Activated CD8-positive, alpha-beta T cell treated with anti-CD3 and anti-CD28 coated beads for 36 hours (primary cell): ENCODE data around the gene ABR. TPM values are rescaled to one million over a fixed set of nuclear protein-coding genes. Genes with fewer than 3 reads are reported as not detected.

Experiments used
- ATAC-seq: fragments of 200-7000 bp; cut with Tn5 transposase; one replicate; pipeline ENCODE4 v1.10.0; 2021; ENCODE audit warnings: mild to moderate bottlenecking, moderate library complexity
- CTCF ChIA-PET: fragments of 350-600 bp; sonication (Branson Sonifier 250); formaldehyde crosslinking; loops from one replicate; lab custom pipeline; 2021; ENCODE audit warnings: antibody characterized with exemption; lab: Charles Lee
- POLR2A ChIA-PET: fragments of 350-600 bp; sonication (Branson Sonifier 250); formaldehyde crosslinking; loops from one replicate; lab custom pipeline; 2021; ENCODE audit warnings: antibody characterized with exemption; lab: Charles Lee
- DNase-seq: peaks from one replicate; pipeline ENCODE4 v3.0.0-alpha.2; 2020
- H3K27ac Mint-ChIP-seq: one replicate; pipeline ENCODE4 v1.8.0; 2021; ENCODE audit warnings: mild to moderate bottlenecking, mixed read lengths
- H3K27me3 Mint-ChIP-seq: one replicate; pipeline ENCODE4 v1.8.0; 2021; ENCODE audit warnings: mixed read lengths
- H3K36me3 Mint-ChIP-seq: one replicate; pipeline ENCODE4 v1.8.0; 2021; ENCODE audit warnings: low read depth, mixed read lengths
- H3K4me1 Mint-ChIP-seq: one replicate; pipeline ENCODE4 v1.8.0; 2021; ENCODE audit warnings: low read depth, mixed read lengths
- H3K4me3 Mint-ChIP-seq: one replicate; pipeline ENCODE4 v1.8.0; 2021; ENCODE audit warnings: mild to moderate bottlenecking, moderate library complexity, mixed read lengths
- H3K9me3 Mint-ChIP-seq: one replicate; pipeline ENCODE4 v1.8.0; 2021; ENCODE audit warnings: mixed read lengths
- CTCF ChIP-seq: fragments of 200-600 bp; IDR thresholded peaks from one replicate; pipeline ENCODE4 v1.8.0; 2022; ENCODE audit warnings: antibody characterized with exemption, mild to moderate bottlenecking
- intact Hi-C: fragments of 100-400 bp; cut with micrococcal nuclease; formaldehyde crosslinking; loops from one replicate; pipeline ENCODE4 v1.10.0; 2022
- total RNA-seq, 2 experiments: library from RNA; stranded (reverse); gene quantifications; one replicate each; pipeline ENCODE4 v1.2.3, GENCODE V29; 2021

Gene ABR
- total RNA-seq, 2 experiments from 2014 or later: 44.4 to 46.6 TPM

GRCh38 chr17:1171953-1172352, 7.8 kb downstream of the ABR start:
- Mint-ChIP-seq H3K4me1 (peaks cover 4% of the 10 kb centered on the region), H3K36me3 (no peaks in the 10 kb centered on the region), H3K4me3 (no peak overlapping the region), H3K27me3 (no peaks in the 10 kb centered on the region), H3K27ac (no peak overlapping the region), H3K9me3 (no peaks in the 10 kb centered on the region)
- DNase-seq: no peak
- intact Hi-C loops: no loop called here
- POLR2A ChIA-PET: no interaction called here
- no peak for TF ChIP-seq CTCF
- ATAC-seq: no peak
- CTCF ChIA-PET: interaction anchor here (0.7 to 1.8 kb wide), 2 partner anchors 16 to 49 kb away, joined by 3 to 5 read pairs; no protein-coding TSS in a partner anchor

DNA sequence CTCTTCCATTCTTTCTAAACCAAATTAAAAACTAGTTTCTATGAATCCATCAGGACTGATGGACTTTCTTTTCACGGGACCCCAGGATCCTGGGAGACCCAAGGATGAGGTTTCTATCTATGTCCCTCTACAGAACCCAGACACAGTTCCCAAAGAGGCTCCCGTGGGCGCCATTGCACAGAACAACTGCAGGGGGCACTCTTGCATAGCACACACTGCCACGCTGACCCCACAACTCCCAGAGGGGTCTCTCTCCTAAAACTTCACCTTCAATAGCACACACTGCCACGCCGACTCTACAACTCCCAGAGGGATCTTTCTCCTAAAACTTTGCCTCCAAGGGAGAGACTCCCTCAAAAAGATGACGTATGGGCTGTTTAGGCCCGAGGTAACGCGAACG, 9.0 kb downstream of the ABR start:
- Mint-ChIP-seq H3K9me3 (no peaks in the 10 kb centered on the region), H3K27ac (no peak overlapping the region), H3K4me1 (peaks cover 4% of the 10 kb centered on the region), H3K36me3 (no peaks in the 10 kb centered on the region), H3K4me3 (no peak overlapping the region), H3K27me3 (no peaks in the 10 kb centered on the region)
- CTCF ChIA-PET: no interaction called here
- POLR2A ChIA-PET: no interaction called here
- intact Hi-C loops: no loop called here
- ATAC-seq: no peak
- peak; percentile 39 for TF ChIP-seq CTCF
- DNase-seq: peak; percentile 20

- peaks cover 4% of the 10 kb centered on the region for H3K4me1 Mint-ChIP-seq
- intact Hi-C loops: no loop called here
- H3K27me3 Mint-ChIP-seq: no peaks in the 10 kb centered on the region
- no peaks in the 10 kb centered on the region for H3K9me3 Mint-ChIP-seq
- no peak for ATAC-seq
- no peak overlapping the region for H3K27ac Mint-ChIP-seq
- no peak for TF ChIP-seq CTCF
- ChIA-PET CTCF (no interaction called here), POLR2A (no interaction called here)
- no peak overlapping the region for H3K4me3 Mint-ChIP-seq
- no peak for DNase-seq
- no peaks in the 10 kb centered on the region for H3K36me3 Mint-ChIP-seq
Measured at GRCh38 chr17:1169929-1170312, 9.9 kb downstream of the ABR start.

- Mint-ChIP-seq H3K9me3 (no peaks in the 10 kb centered on the region), H3K27me3 (no peaks in the 10 kb centered on the region), H3K27ac (no peak overlapping the region), H3K36me3 (no peaks in the 10 kb centered on the region), H3K4me3 (no peak overlapping the region), H3K4me1 (peaks cover 4% of the 10 kb centered on the region)
- no peak for ATAC-seq
- intact Hi-C loops: no loop called here
- DNase-seq: no peak
- TF ChIP-seq CTCF: no peak
- POLR2A ChIA-PET: no interaction called here
- CTCF ChIA-PET: interaction anchor here (1.0 kb wide), 1 partner anchor 18 kb away, joined by 4 read pairs; no protein-coding TSS in a partner anchor
Measured at GRCh38 chr17:1169221-1169928, 10.4 kb downstream of the ABR start.

GRCh38 chr17:1168533-1169220, 11.1 kb downstream of the ABR start:
- Mint-ChIP-seq H3K9me3 (no peaks in the 10 kb centered on the region), H3K4me1 (peaks cover 4% of the 10 kb centered on the region), H3K36me3 (no peaks in the 10 kb centered on the region), H3K4me3 (no peak overlapping the region), H3K27me3 (no peaks in the 10 kb centered on the region), H3K27ac (no peak overlapping the region)
- CTCF ChIA-PET: interaction anchor here (1.0 kb wide), 1 partner anchor 19 kb away, joined by 4 read pairs; no protein-coding TSS in a partner anchor
- ATAC-seq (no peak), DNase-seq (no peak)
- intact Hi-C loops: no loop called here
- POLR2A ChIA-PET: interaction anchor here (0.6 kb wide), 1 partner anchor 46 kb away, joined by 4 read pairs; no protein-coding TSS in a partner anchor
- TF ChIP-seq CTCF: no peak
